ENCODE data around the gene LAMA5.

LAMA5 gene

GRCh38 chr20:62352402-62353288 lies 14.5 kb downstream of the LAMA5 start:
- Histone ChIP-seq H3K36me3 (ENCODE audit: insufficient read depth, low read length) (no peaks in the 10 kb centered on the region), H3K4me3 (ENCODE audit: low read depth in 1 of 2, low read length in 2 of 2) (no peak overlapping the region), H3K9ac (ENCODE audit: low read depth, low read length) (no peak overlapping the region), H4K20me1 (ENCODE audit: insufficient read depth, low read length) (peaks cover 2% of the 10 kb centered on the region; the same call in 1 of the 2 replicates), H3K9me3 (ENCODE audit: insufficient read depth, low read length, severe bottlenecking) (peaks cover 2% of the 10 kb centered on the region), H3K27ac (ENCODE audit: low read length) (no peak overlapping the region), H3K4me1 (ENCODE audit: insufficient read depth, low read length) (no peaks in the 10 kb centered on the region), H2AFZ (ENCODE audit: low read depth, low read length) (no peak overlapping the region), H3K79me2 (ENCODE audit: insufficient read depth, low read length) (no peaks in the 10 kb centered on the region), H3K4me2 (ENCODE audit: insufficient read depth, low read length) (no peak overlapping the region), H3K27me3 (ENCODE audit: insufficient read depth, low read length, poor library complexity) (no peaks in the 10 kb centered on the region)
- ATAC-seq (ENCODE audit: insufficient read depth, low read depth) (no peak), DNase-seq (no peak)
- TF ChIP-seq CTCF (IDR thresholded peaks at IDR 0.05; ENCODE audit: borderline replicate concordance, extremely low read depth, low read length, poor library complexity, severe bottlenecking) (no peak), EZH2 (IDR thresholded peaks at IDR 0.05; ENCODE audit: borderline replicate concordance, low read depth, low read length, severe bottlenecking) (no peak)

- TF ChIP-seq CTCF (IDR thresholded peaks at IDR 0.05; ENCODE audit: borderline replicate concordance, extremely low read depth, low read length, poor library complexity, severe bottlenecking) (no peak), EZH2 (IDR thresholded peaks at IDR 0.05; ENCODE audit: borderline replicate concordance, low read depth, low read length, severe bottlenecking) (no peak)
- ATAC-seq (ENCODE audit: insufficient read depth, low read depth): no peak
- H3K9me3 ChIP-seq (ENCODE audit: insufficient read depth, low read length, severe bottlenecking): peaks cover 2% of the 10 kb centered on the region
- no peaks in the 10 kb centered on the region for H3K79me2 ChIP-seq (ENCODE audit: insufficient read depth, low read length)
- H3K4me3 ChIP-seq (ENCODE audit: low read depth in 1 of 2, low read length in 2 of 2): no peak overlapping the region
- H3K9ac ChIP-seq (ENCODE audit: low read depth, low read length): no peak overlapping the region
- H4K20me1 ChIP-seq (ENCODE audit: insufficient read depth, low read length): no peaks in the 10 kb centered on the region; the same call in 1 of the 2 replicates
- H3K27ac ChIP-seq (ENCODE audit: low read length): no peak overlapping the region
- H3K36me3 ChIP-seq (ENCODE audit: insufficient read depth, low read length): no peaks in the 10 kb centered on the region
- no peak overlapping the region for H3K4me2 ChIP-seq (ENCODE audit: insufficient read depth, low read length)
- no peaks in the 10 kb centered on the region for H3K4me1 ChIP-seq (ENCODE audit: insufficient read depth, low read length)
- DNase-seq: no peak
- no peak overlapping the region for H2AFZ ChIP-seq (ENCODE audit: low read depth, low read length)
- no peaks in the 10 kb centered on the region for H3K27me3 ChIP-seq (ENCODE audit: insufficient read depth, low read length, poor library complexity)
Measured at GRCh38 chr20:62351469-62352401, 15.4 kb downstream of the LAMA5 start.

- TF ChIP-seq EZH2 (IDR thresholded peaks at IDR 0.05; ENCODE audit: borderline replicate concordance, low read depth, low read length, severe bottlenecking) (no peak), CTCF (IDR thresholded peaks at IDR 0.05; ENCODE audit: borderline replicate concordance, extremely low read depth, low read length, poor library complexity, severe bottlenecking) (no peak)
- no peak overlapping the region for H3K4me2 ChIP-seq (ENCODE audit: insufficient read depth, low read length)
- no peaks in the 10 kb centered on the region for H3K4me1 ChIP-seq (ENCODE audit: insufficient read depth, low read length)
- peaks cover 2% of the 10 kb centered on the region for H3K9me3 ChIP-seq (ENCODE audit: insufficient read depth, low read length, severe bottlenecking)
- no peaks in the 10 kb centered on the region for H3K27me3 ChIP-seq (ENCODE audit: insufficient read depth, low read length, poor library complexity)
- H3K27ac ChIP-seq (ENCODE audit: low read length): no peak overlapping the region
- no peaks in the 10 kb centered on the region; the same call in 1 of the 2 replicates for H4K20me1 ChIP-seq (ENCODE audit: insufficient read depth, low read length)
- DNase-seq (no peak), ATAC-seq (ENCODE audit: insufficient read depth, low read depth) (no peak)
- H3K36me3 ChIP-seq (ENCODE audit: insufficient read depth, low read length): no peaks in the 10 kb centered on the region
- H3K9ac ChIP-seq (ENCODE audit: low read depth, low read length): no peak overlapping the region
- no peak overlapping the region for H2AFZ ChIP-seq (ENCODE audit: low read depth, low read length)
- H3K79me2 ChIP-seq (ENCODE audit: insufficient read depth, low read length): no peaks in the 10 kb centered on the region
- H3K4me3 ChIP-seq (ENCODE audit: low read depth in 1 of 2, low read length in 2 of 2): no peak overlapping the region
Measured at GRCh38 chr20:62350629-62351422, 16.3 kb downstream of the LAMA5 start.
